PC-3 (cell line): Measurements from ENCODE around the gene UCHL5. TPM values are rescaled to one million over a fixed set of nuclear protein-coding genes. Genes with fewer than 3 reads are reported as not detected.

Experiments
- ATAC-seq: fragments of 200-7000 bp; cut with Tn5 transposase; 2 replicates; pipeline ENCODE4 v1.9.1; 2020; ENCODE audit warnings: mild to moderate bottlenecking, moderate library complexity
- BruUV-seq: library from RNA; stranded (reverse); fragments of 400-500 nt; replicated peaks from 2 replicates; lab custom pipeline; 2021; lab: Mats Ljungman, UMichigan
- CTCF ChIA-PET: fragments of 300-600 bp; sonication (Branson Sonifier 250); formaldehyde crosslinking; loops from one replicate; lab custom pipeline; 2022; ENCODE audit warnings: antibody characterized with exemption; lab: Charles Lee
- POLR2A ChIA-PET: fragments of 300-600 bp; sonication (Branson Sonifier 250); formaldehyde crosslinking; loops from one replicate; lab custom pipeline; 2022; ENCODE audit warnings: antibody characterized with exemption; ENCODE audit not compliant: unreplicated experiment; lab: Charles Lee
- DNase-seq: peaks from one replicate; pipeline ENCODE4 v3.0.0-alpha.2; 2015
- H2AFZ ChIP-seq: fragments of 300-600 bp; sonication (generic); 2 replicates; pipeline ENCODE4 v1.6.0; 2016; ENCODE audit warnings: antibody characterized with exemption, low read length
- H3F3A ChIP-seq: fragments of 300-600 bp; sonication (generic); one replicate; pipeline ENCODE4 v1.6.0; 2017; ENCODE audit warnings: antibody characterized with exemption, low read length, control low read depth, mild to moderate bottlenecking; ENCODE audit not compliant: unreplicated experiment
- H3K27ac ChIP-seq: fragments of 300-600 bp; sonication (generic); 2 replicates; pipeline ENCODE4 v1.5.1; 2016; ENCODE audit warnings: mild to moderate bottlenecking, low read length
- H3K27me3 ChIP-seq: fragments of 300-600 bp; sonication (generic); 2 replicates; pipeline ENCODE4 v1.6.1; 2016; ENCODE audit warnings: low read length, mixed read lengths
- H3K36me3 ChIP-seq: fragments of 300-600 bp; sonication (generic); 2 replicates; pipeline ENCODE4 v1.6.1; 2016; ENCODE audit warnings: low read depth, mixed run types, low read length, mixed read lengths
- H3K4me1 ChIP-seq: fragments of 300-600 bp; sonication (generic); 2 replicates; pipeline ENCODE4 v1.5.1; 2016; ENCODE audit warnings: low read length; ENCODE audit not compliant: insufficient read depth
- H3K4me2 ChIP-seq: fragments of 300-600 bp; sonication (generic); 2 replicates; pipeline ENCODE4 v1.6.0; 2016; ENCODE audit warnings: low read length
- H3K4me3 ChIP-seq: fragments of 300-600 bp; sonication (generic); 2 replicates; pipeline ENCODE4 v1.5.1; 2016; ENCODE audit warnings: mild to moderate bottlenecking, low read length, mixed read lengths
- H3K79me2 ChIP-seq: fragments of 300-600 bp; sonication (generic); 2 replicates; pipeline ENCODE4 v1.6.1; 2017; ENCODE audit warnings: low read length, mixed read lengths
- H3K9ac ChIP-seq: fragments of 300-600 bp; sonication (generic); 2 replicates; pipeline ENCODE4 v1.6.0; 2016; ENCODE audit warnings: mild to moderate bottlenecking, low read length
- H3K9me2 ChIP-seq: fragments of 300-600 bp; sonication (generic); replicated peaks from 2 replicates; pipeline ENCODE4 v1.6.1; 2016; ENCODE audit warnings: mixed run types, low read length, mixed read lengths
- H3K9me3 ChIP-seq: fragments of 300-600 bp; sonication (generic); 2 replicates; pipeline ENCODE4 v1.6.1; 2016; ENCODE audit warnings: low read length, mixed read lengths
- H4K20me1 ChIP-seq: fragments of 300-600 bp; sonication (generic); 2 replicates; pipeline ENCODE4 v1.6.1; 2016; ENCODE audit warnings: low read length, mixed read lengths
- CTCF ChIP-seq: fragments of 300-600 bp; sonication (generic); conservative IDR thresholded peaks from 2 replicates; pipeline ENCODE4 v1.5.1; 2017; ENCODE audit warnings: antibody characterized with exemption, low read depth, mild to moderate bottlenecking, low read length
- EZH2 ChIP-seq: fragments of 300-600 bp; sonication (generic); IDR thresholded peaks from one replicate; pipeline ENCODE4 v1.6.1; 2017; ENCODE audit warnings: antibody characterized with exemption, mild to moderate bottlenecking, low read length; ENCODE audit not compliant: unreplicated experiment
- EZH2phosphoT487 ChIP-seq: fragments of 300-600 bp; sonication (generic); IDR thresholded peaks from 2 replicates; pipeline ENCODE4 v1.6.1; 2018; ENCODE audit warnings: mild to moderate bottlenecking, antibody characterized with exemption, low read length, borderline replicate concordance
- intact Hi-C: fragments of 100-400 bp; cut with micrococcal nuclease; formaldehyde crosslinking; loops from 2 replicates; pipeline ENCODE4 v1.9.0; 2023
- total RNA-seq: library from RNA; depleted of rRNA; stranded (reverse); fragments of >200 nt; gene quantifications from 2 replicates; pipeline ENCODE4 v1.2.3, GENCODE V29; 2014

The UCHL5 gene
- total RNA-seq, 1 experiment from 2014 or later = 31.3 TPM

DNA sequence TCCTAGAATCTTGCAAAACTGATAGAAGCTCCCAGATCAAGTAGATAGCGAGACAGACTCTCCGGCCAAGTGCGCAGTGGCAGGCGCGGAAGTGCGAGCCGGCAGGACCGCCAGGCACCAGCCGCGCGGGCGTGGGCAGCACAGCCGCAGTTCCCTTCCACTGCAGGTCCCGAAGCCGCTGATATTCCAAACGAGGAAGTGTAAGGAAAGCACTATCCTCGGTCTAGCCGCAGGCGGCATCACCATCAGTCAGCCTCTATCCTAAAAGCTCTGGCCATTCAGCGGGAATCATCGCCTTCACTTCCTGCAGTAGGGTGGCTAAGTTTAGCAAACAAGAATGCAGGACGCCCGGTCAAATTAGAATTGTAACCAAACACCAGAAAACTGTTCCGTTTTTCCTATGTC lies 45.3 kb upstream of the UCHL5 start:
- POLR2A ChIA-PET = interaction anchor here (0.6 to 0.9 kb wide), 3 partner anchors 8 to 233 kb away, joined by 3 to 9 read pairs (median 4); partner anchors contain the start of genes RO60 and UCHL5
- no peak for TF ChIP-seq EZH2phosphoT487
- TF ChIP-seq EZH2 = no peak
- TF ChIP-seq CTCF = no peak
- H3K27ac ChIP-seq = peak overlapping the region; percentile 85
- peak overlapping the region; percentile 78 for H3K9ac ChIP-seq
- no peaks in the 10 kb centered on the region for H3K9me3 ChIP-seq
- no peaks in the 10 kb centered on the region for H3K9me2 ChIP-seq
- CTCF ChIA-PET = interaction anchor here (0.6 kb wide), 1 partner anchor 17 kb away, joined by 7 read pairs; the partner anchor contains the start of gene CDC73
- H3F3A ChIP-seq = no peaks in the 10 kb centered on the region
- H3K4me1 ChIP-seq = peaks cover 15% of the 10 kb centered on the region
- peak; percentile 30 for ATAC-seq
- peak overlapping the region; percentile 74 for H2AFZ ChIP-seq
- peak overlapping the region; percentile 86 for H3K4me3 ChIP-seq
- H3K79me2 ChIP-seq = peaks cover 38% of the 10 kb centered on the region
- peaks cover 7% of the 10 kb centered on the region; the same call in 1 of the 2 replicates for H3K36me3 ChIP-seq
- H3K27me3 ChIP-seq = no peaks in the 10 kb centered on the region
- DNase-seq = peak; percentile 47
- intact Hi-C loops = loop anchor here (2.0 kb wide), 1 partner anchor 46 kb away; the partner anchor contains the start of genes RO60 and UCHL5
- no TSS peak for BruUV-seq
- H4K20me1 ChIP-seq = no peaks in the 10 kb centered on the region; the same call in 1 of the 2 replicates
- H3K4me2 ChIP-seq = peak overlapping the region; percentile 98

GRCh38 chr1:193103759-193104501 lies 44.8 kb upstream of the UCHL5 start:
- Histone ChIP-seq H3K9ac (peak overlapping the region; percentile 78), H3K4me1 (peaks cover 15% of the 10 kb centered on the region), H3K36me3 (peaks cover 10% of the 10 kb centered on the region; the same call in 1 of the 2 replicates), H3K27me3 (no peaks in the 10 kb centered on the region), H3K9me3 (no peaks in the 10 kb centered on the region), H3F3A (no peaks in the 10 kb centered on the region), H4K20me1 (no peaks in the 10 kb centered on the region; the same call in 1 of the 2 replicates), H3K79me2 (peaks cover 38% of the 10 kb centered on the region), H3K4me3 (peak overlapping the region; percentile 86), H3K27ac (peak overlapping the region; percentile 85), H2AFZ (peak overlapping the region; percentile 74), H3K9me2 (no peaks in the 10 kb centered on the region), H3K4me2 (peak overlapping the region; percentile 98)
- BruUV-seq = no TSS peak
- no peak for TF ChIP-seq EZH2phosphoT487
- TF ChIP-seq CTCF = no peak
- no peak for TF ChIP-seq EZH2
- intact Hi-C loops = loop anchor here (2.0 kb wide), 1 partner anchor 45 kb away; the partner anchor contains the start of genes RO60 and UCHL5
- ChIA-PET POLR2A (interaction anchor here (0.9 kb wide), 1 partner anchor 45 kb away, joined by 4 read pairs; the partner anchor contains the start of genes RO60 and UCHL5), CTCF (interaction anchor here (0.6 kb wide), 1 partner anchor 18 kb away, joined by 7 read pairs; the partner anchor contains the start of gene CDC73)
- ATAC-seq (no peak), DNase-seq (no peak)
